ENCODE results near the gene UTP25. TPM values are rescaled to one million over a fixed set of nuclear protein-coding genes. Genes with fewer than 3 reads are reported as not detected.

Gene UTP25
- total and polyA plus RNA-seq, 9 donors, result 4.3 to 9.9 (median 8.1) TPM

GRCh38 chr1:209858561-209859103 lies 30.9 kb downstream of the UTP25 start:
- intact Hi-C loops (cut with DNase I), result loop anchor here in 1 of 4 donors (5.0 kb wide), 1 partner anchor 129 kb away; no protein-coding TSS in a partner anchor
- Histone ChIP-seq H3K27me3 (no peaks in the 10 kb centered on the region), H3K4me3 (no peak overlapping the region), H3K36me3 (no peaks in the 10 kb centered on the region), H3K4me1 (ENCODE audit: insufficient read depth) (no peaks in the 10 kb centered on the region), H3K27ac (no peak overlapping the region), H3K9me3 (no peaks in the 10 kb centered on the region)
- WGBS, 3 donors, result 89 to 98% (median 90%) methylated on average over 22 to 41 of the region's 41 CpGs
- TF ChIP-seq EP300 (IDR thresholded peaks at IDR 0.05), result no peak
- TF ChIP-seq POLR2A (IDR thresholded peaks at IDR 0.05), result no peak
- no peak for TF ChIP-seq CTCF (IDR thresholded peaks at IDR 0.05)
- DNase-seq, result no peak

GRCh38 chr1:209860293-209860881 lies 32.6 kb downstream of the UTP25 start:
- Histone ChIP-seq H3K4me3 (no peak overlapping the region), H3K27me3 (no peaks in the 10 kb centered on the region), H3K36me3 (no peaks in the 10 kb centered on the region), H3K9me3 (no peaks in the 10 kb centered on the region), H3K4me1 (ENCODE audit: insufficient read depth) (no peaks in the 10 kb centered on the region), H3K27ac (no peak overlapping the region)
- 11 to 15% (median 11%) methylated on average over 7 of the region's 7 CpGs for WGBS, 3 donors
- peak; percentile 71 to 83 (median 76) for DNase-seq
- intact Hi-C loops (cut with DNase I), result loop anchor here (5.0 to 10.0 kb wide), 4 partner anchors 124 to 434 kb away; no protein-coding TSS in a partner anchor
- TF ChIP-seq CTCF (IDR thresholded peaks at IDR 0.05) (peak; percentile 47 to 67 (median 54)), POLR2A (IDR thresholded peaks at IDR 0.05) (no peak), EP300 (IDR thresholded peaks at IDR 0.05) (no peak)

GRCh38 chr1:209861242-209861641 lies 33.5 kb downstream of the UTP25 start:
- no peak overlapping the region for H3K27ac ChIP-seq
- no peak for DNase-seq
- no peak overlapping the region for H3K4me3 ChIP-seq
- no peaks in the 10 kb centered on the region for H3K9me3 ChIP-seq
- intact Hi-C loops (cut with DNase I), result loop anchor here (5.0 to 10.0 kb wide), 4 partner anchors 124 to 434 kb away; no protein-coding TSS in a partner anchor
- no peaks in the 10 kb centered on the region for H3K27me3 ChIP-seq
- WGBS, 3 donors, result 52 to 65% (median 60%) methylated on average over 2 of the region's 2 CpGs
- H3K4me1 ChIP-seq (ENCODE audit: insufficient read depth), result no peaks in the 10 kb centered on the region
- TF ChIP-seq CTCF (IDR thresholded peaks at IDR 0.05) (no peak), POLR2A (IDR thresholded peaks at IDR 0.05) (no peak), EP300 (IDR thresholded peaks at IDR 0.05) (no peak)
- no peaks in the 10 kb centered on the region for H3K36me3 ChIP-seq

- no peak for TF ChIP-seq POLR2A (IDR thresholded peaks at IDR 0.05)
- TF ChIP-seq CTCF (IDR thresholded peaks at IDR 0.05), result no peak
- TF ChIP-seq EP300 (IDR thresholded peaks at IDR 0.05), result no peak
- H3K27me3 ChIP-seq, result no peaks in the 10 kb centered on the region
- no peaks in the 10 kb centered on the region for H3K9me3 ChIP-seq
- no peak overlapping the region for H3K4me3 ChIP-seq
- no peaks in the 10 kb centered on the region for H3K4me1 ChIP-seq (ENCODE audit: insufficient read depth)
- H3K27ac ChIP-seq, result no peak overlapping the region
- WGBS, 3 donors, result 38 to 56% (median 49%) methylated on average over 16 of the region's 16 CpGs
- no peaks in the 10 kb centered on the region for H3K36me3 ChIP-seq
- DNase-seq, result no peak
- intact Hi-C loops (cut with DNase I), result loop anchor here (5.0 to 10.0 kb wide), 4 partner anchors 122 to 432 kb away; no protein-coding TSS in a partner anchor
Observed at GRCh38 chr1:209862391-209863356, 34.9 kb downstream of the UTP25 start.

Data from ovary (tissue), 9 donors.